Inferior parietal cortex (tissue), 1 donor: Measurements from ENCODE around the gene TLK1.
A peak's percentile ranks its signal among the peaks of the same experiment; 100 is the strongest.

ENCODE experiments used
- DNase-seq: peaks from one replicate; pipeline ENCODE4 v3.0.0-alpha.2; 2016; ENCODE audit errors: extremely low spot score

The TLK1 gene

DNA sequence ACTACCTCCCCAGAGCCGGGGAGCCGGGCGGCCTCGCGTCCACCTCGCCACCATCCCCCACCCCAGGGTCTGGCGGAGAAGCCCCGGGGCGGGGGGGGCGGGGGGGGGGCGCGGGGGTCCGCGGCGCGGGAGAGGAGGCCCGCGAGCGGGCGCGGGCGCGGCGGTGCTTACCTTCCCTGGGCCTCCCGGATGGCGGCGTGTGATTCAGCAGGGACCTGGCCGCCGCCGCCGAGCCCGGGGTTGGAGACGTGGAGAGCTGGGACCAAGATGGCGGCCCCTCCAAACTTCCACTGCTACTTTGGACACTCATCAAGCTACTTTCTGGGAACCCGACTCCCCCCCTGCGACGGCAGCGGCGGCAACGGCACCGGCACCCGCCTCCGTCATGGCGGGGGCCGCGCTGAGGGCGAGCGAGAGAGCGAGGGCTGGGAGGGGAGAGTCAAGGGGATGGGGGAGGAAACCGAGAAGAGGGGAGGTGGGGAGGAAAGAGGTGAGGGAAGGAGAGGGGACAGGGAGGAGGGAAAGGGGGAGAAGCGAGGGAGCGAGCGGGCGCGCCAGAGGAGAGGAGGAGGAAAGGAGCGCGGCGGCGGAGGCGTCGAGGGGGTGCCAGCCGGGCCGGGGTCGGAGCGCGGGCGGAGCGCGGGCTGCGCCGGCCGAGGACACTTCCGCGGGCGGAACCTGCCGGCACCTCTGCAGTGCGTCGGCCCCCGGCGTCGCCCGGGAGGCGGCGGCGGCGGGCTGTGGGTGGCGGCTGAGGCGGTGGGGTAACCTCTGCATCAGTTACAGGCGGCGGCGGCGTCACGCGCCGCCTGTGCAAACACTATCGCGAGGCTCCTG, at the start of gene TLK1:
Gene TLK1, minus strand, starts transcription at position 775 of the 837 bp plus-strand sequence. Its CDS starts 465 bp downstream, at position 310.
- DNase-seq: peak; percentile 39

DNA sequence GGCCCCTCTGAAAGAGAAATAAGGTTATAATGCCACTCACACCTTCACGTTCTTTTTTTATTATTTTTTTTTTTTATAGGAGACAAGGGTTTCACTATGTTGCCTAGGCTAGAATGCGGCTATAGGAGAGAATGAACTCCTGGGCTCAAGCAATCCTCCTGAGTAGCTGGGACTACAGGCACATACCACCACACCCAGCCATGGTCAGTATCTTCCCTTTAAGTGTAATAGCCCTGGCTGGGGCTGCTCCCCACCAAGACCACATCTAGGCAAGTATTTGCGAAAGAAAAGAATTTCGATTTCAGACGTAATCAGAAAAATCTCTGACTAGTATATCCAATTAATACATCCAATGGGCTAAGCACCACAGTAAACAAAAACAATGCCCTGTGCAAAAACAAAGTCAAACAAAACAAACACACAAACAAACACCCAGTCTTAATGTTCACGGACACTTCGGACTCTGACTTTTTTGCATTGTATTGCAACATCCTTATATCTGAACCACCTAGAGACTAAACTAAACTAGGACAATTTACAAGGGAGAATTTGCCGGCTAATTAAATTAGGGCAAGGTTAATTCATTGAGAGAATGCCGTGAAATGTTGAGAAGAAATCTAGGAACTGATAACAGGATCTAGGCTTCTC, 49.6 kb upstream of the TLK1 start:
- DNase-seq: no peak

DNA sequence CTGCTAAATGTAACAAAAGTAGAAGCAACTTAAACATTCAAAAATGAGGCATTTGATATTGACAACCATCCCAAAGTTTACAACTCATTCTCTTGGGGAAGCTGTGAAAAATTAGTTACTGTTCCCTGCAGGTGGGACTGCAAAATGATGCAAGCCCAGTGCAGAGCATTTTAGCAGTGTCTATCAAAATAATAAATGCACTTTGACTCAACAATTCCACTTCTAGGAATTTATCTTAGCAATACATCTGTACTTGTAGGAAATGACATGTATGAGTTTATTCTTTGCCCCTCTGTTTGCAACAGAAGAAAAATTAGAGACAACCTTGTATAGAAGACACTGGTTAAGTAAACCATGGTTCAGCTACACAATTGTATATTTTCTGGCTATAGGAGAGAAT, 48.0 kb upstream of the TLK1 start:
- no peak for DNase-seq

DNA sequence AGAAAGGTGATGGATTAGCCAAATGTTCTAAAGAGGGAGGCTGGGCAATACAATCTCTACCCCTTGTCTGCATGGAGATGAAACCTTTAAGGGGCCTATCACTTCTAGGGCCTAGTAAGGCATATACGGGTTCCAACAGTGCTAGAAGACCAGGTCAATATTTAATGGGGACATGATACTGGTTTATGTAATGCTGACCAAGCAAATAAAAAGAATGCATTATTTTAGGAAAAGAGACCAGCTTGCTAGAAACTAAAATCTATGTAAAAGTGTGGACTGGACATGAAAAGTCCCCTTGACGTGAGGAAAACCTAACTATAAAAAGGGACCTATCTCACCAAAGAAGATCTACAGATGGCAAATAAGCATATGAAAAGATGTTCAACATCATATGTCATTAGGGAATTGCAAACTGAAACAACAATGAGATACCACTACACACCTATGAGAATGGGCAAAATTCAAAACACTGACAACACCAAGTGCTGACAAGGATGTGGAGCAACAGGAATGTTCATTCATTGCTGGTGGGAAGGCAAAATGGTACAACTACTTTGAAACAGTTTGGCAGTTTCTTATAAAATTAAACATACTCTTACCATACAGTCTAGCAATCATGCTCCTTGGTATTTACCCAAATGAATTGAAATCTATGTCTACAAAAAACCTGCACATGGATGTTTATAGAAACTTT, 45.9 kb upstream of the TLK1 start:
- no peak for DNase-seq

DNA sequence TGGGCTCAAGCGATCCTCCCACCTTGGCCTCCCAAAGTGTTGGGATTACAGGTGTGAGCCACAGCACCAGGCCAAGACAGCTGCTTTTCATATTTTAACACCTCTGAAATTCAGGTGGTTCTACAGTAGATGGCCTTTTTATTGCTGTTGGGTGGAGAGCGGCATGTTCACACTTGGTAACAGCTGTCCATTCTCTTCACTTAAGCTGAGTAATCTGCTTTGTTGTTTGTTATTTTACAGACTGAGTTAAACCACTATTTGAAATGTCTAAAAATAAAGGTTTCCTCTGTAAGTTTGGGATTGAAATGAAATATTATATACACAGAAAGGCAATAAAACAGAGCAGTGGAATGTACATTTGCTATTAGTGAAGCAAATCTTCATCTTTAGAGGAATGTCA, 44.9 kb upstream of the TLK1 start:
- no peak for DNase-seq

DNA sequence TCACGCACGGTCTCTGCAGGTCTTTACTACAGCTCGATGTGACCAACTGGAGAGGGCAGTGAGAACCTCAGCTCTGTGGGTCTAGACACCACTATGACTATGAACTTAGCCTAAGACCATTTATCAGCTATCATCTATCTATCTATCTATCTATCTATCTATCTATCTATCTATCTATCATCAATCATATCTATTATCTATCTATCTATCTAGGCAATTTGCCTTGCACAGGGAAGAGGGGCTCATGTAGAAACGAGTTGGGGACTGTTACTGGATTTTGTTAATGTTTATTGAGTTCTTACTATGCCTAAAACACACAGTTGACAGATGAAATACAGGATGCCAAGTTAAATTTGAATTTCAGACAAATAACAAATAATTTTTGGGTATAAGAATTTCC, 41.1 kb upstream of the TLK1 start:
- DNase-seq: no peak

DNA sequence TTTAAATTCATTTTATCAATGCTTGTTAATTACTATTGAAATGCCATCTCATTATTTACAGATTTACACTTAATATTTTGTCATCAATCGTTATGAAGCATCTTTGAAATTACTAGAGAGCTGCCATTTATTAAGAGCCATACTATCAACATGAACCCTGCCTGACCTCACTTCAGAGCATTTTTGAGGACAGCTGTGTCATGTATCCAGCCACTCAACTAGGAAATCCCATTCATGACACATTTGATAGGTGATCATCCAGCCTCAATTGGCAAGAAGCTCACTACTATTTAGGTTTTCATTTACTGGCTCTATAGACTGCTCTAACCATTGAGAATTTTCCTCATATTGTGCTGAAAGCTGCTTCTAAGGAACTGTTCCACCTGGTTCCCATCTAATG, 40.6 kb upstream of the TLK1 start:
- no peak for DNase-seq

DNA sequence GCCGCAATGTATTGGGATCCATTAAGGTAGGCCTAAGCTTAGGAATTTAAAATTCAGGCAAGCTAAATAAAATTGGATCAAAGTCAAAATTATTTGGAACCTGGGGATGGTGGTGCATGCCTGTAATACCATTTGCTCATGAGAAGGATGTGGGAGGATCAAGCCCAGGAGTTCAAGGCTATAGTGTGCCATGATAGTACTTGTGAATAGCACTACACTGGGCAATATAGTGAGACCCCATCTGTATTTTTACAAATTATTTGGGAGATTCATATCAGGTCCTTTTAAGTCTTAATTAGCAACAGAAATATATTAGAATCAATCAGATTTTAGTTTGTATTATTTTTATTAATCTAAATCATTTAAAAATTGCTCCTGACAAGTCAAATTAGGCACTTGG, 39.8 kb upstream of the TLK1 start:
- DNase-seq: no peak

DNA sequence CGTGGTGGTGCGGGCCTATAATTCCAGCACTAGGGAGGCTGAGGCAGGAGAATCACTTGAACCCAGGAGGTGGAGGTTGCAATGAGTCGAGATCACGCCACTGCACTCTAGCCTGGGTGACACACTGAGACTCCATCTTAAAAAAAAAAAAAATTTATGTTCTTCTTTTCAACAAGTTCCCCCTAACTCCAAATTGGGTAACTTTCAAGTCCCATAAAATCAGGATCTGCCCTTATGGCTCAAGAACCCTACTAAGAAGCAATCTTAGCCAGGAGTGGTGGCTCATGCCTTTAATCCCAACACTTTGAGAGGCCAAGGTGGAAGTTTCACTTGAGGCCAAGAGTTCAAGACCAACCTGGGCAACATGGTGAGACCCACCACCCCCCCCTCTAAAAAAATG, 30.3 kb upstream of the TLK1 start:
- DNase-seq: no peak

DNA sequence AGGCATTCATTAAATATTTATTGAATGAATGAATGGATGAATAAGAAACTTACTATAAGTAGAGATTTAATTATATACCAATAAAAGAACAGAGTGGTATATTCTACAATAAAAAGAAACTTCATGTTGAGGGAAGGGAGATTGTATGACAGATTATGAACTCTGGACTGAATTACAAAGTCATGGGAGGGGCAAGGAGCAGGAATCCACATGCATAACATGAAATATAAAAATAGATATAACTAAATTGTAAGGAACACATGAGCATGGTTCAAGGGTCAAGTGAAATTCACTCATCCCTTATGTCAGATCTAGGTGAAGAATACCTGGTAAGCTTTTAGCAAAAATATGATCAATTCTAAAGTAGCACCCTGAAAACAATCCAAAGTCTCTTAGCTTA, 27.1 kb upstream of the TLK1 start:
- no peak for DNase-seq

DNA sequence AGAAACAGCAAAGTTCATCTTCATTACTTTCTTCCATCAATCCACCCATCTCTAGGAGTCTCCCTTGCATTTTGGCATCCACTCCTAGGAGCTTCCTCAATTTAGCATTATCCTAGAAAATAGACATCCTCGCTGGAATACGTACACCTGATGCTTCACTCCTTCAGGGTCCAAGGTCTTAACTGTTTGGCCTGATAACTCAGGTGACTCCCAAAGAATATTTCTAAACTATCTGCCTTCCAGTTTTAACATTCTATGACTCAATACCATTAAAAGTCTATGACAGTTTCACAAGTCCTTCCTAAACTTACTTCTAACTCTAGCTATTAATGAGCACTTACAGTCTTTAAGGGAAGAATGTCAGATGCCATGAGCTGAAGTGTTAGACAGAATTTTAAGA, 26.5 kb upstream of the TLK1 start:
- DNase-seq: no peak

DNA sequence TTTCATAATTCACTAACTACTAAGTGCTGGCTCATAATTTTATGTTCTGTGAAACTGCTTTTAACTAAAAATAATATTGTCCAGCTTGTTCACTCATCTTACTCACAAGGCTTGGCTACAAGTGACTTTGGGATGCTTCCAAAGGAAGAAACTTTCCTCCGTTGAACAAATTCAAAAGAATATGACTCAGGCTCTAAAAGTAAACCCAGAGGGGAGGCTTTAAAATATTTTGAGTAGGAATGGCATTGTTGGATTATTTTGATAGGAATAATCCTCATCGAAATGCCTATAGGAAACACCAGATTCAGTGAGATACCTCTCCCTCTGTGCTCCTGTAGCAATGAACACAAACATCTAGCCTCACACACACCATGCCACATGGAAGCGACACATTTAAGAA, 25.2 kb upstream of the TLK1 start:
- DNase-seq: peak; percentile 50

DNA sequence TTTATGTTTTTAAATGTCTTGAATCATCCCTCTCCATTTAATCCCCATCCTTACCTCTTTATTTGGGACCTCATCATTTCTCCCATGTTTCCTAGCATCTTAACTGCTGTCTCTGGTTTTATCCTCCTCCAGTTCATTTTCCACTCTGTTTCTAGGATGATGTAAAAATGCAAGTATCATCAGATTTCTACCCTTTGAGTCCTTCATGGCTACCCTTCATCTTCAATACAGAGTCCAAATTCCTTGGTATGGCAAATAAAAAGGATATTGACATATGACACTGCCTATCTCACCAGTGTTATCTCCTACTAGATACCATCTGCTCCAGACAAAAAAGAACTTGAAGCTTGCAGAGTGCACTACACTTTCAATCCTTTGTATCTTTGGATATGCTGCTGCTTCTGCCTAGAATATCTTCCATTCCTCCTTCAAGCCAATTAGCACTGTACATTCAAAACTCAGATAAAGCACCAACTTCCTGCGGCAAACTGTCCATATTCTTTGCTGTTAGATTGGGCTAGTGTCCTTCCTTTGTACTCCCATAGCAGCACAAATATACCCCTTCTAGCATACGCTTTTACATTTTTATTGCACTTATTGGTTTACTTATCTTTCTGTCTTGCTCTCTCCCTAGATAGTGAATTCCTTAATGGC, 24.6 kb upstream of the TLK1 start:
- peak; percentile 15 for DNase-seq

DNA sequence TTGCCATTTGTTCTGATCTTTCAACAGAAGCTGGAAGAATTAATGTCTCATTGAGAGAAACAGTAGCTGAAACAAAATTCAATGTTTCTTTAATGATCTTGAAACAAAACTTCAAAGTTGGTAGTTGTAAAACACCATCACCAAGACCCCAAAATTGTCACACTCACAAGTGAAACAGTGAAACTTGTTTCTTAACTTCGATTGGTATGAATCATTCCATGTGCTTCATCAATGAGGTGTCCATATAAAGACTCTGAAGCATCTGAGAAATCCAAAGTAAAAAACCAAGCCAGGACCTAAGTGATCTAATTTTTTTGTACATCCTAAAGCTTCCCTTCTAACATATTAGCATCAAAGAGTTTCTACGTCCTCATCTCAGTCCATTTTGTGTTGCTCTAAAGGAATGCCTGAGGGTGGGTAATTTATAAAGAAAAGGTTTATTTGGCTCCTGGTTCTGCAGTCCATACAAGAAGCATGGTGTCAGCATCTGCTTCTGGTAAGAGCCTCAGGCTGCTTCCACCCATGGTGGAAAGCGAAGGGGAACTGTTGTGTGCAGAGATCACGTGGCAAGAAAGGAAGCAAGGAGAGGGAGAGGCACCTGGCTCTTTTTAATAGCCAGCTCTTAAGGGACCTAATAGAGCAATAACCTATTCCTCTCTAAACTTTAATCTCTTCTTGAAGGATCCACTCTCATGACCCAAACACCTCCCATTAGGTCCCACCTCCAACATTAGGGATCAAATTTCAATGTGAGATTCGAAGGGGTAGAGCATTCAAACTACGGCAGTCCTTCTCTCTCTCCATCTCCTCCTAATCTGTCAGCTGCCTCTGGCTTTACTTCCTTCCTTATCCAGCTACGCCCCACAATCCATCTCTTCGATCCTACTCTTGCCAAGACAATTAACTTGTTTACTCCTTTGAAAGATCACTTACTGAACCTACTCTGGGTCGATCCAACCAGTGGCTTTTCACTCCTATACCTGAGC, 20.7 kb upstream of the TLK1 start:
- no peak for DNase-seq

DNA sequence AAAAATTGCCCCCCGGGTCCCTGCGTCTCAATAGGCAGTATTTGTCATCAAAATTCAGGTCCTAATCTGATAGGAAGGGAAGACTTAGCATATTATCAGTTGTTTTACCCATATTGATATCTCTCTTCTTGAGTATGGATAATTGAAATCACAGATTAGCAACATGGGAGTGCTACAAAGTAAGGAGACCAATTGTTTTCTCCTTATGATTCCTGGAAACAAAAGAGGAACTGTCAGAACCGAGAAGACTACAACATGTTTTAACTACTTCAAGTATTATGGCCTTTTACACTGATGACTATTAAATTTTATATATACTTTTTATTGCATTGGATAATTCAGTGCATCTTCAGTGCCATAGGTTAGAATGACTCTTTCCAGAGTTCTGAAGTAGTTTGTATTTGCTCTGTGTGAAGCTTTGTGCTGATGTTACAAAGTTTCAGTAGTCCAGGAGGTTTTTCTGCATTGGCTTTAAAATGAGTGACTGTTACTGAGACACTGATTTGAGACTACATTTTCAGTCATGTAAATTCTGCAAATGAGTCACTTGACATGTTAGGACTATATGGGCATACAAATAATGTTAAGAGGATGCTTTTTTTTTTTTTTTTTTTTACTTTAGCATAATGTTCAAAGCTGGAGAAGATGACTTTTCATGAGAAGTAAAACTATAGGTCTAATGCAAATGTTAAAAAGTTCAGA, 19.7 kb upstream of the TLK1 start:
- no peak for DNase-seq

DNA sequence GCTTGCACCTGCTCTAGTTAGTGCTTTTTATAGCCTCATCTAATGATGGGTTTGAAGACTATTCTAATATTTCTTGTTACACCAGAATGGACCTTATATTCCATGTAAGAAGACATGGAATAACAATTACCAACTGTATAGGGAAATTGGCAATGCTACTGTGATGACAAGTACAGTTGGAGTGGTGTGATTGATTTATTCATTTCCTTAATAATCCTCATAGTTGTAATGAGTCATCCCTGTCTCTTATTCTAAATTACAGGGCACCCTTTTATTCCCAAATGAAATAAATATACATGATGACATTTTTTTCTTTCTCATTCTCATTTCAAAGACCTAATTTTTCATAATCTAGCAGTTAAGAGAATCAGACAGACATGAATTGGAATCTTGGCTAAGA, 18.3 kb upstream of the TLK1 start:
- no peak for DNase-seq

DNA sequence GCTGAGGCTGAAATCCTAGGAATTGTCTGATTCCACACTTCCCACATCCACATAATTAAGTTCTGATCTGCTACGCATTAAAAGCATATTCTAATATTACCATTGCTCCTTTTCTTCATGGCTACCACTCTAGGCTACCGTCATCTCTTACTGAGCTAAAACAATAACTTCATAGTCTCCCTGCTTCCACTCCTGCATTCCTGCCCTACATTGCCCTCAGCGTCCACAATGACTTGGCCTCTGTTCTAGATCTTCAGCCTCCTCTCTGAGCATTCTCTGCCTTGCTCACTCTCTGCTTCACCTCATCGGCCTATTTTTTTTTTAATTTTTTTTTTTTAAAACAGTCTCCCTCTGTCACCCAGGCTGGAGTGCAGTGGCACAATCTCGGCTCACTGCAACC, 15.8 kb upstream of the TLK1 start:
- no peak for DNase-seq

DNA sequence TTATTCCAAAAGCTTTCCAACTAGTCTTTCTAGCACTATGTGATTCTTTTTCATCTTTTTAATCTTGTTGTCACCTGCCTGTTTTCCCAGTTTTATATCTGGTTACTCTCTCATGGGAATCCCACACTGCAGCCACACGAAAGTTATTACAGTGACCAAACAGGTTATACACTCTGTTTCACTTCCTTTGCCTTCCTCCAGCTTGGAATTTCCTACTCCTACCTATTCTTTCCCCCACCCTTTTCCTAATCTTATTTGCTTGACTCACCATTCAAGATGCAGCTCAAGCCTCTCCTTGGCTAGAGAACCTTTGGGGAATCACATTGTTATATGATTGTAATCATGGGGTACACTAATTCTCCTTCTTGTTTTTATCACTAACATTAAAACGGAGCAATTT, 13.4 kb upstream of the TLK1 start:
- DNase-seq: no peak

DNA sequence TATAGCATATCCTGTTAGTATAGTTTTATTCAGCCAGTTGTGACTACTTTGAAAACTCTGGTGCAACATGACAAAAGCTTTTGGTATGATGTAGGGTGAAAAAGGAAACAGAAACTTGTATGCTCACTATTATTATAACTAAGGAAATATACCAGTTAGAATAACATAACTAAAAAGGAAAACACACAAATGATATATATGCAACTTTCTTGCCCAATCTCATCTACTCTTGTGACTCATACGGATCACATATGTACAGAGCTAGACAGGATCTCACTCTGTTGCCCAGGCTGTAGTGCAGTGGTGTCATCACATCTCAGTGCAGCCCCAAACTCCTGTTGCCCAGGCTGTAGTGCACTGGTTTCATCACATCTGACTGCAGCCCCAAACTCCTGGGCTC, 12.4 kb upstream of the TLK1 start:
- no peak for DNase-seq

DNA sequence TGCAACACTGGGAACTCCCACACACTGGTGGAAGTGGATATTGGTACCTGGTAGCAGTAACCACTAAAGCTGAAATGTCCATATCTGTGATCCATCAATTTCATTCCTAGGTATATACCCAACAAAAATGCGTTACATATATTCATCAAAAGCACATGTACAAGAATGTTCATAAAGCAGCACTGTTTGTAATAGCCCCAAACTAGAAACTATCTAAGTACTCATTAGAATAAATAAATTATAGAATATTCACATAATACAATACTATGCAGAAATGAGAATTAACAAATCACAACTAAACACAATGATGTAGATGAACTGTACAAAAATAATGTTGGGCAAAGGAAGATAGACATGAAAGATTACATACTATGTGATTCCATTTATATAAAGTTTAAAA, 11.1 kb upstream of the TLK1 start:
- DNase-seq: no peak

DNA sequence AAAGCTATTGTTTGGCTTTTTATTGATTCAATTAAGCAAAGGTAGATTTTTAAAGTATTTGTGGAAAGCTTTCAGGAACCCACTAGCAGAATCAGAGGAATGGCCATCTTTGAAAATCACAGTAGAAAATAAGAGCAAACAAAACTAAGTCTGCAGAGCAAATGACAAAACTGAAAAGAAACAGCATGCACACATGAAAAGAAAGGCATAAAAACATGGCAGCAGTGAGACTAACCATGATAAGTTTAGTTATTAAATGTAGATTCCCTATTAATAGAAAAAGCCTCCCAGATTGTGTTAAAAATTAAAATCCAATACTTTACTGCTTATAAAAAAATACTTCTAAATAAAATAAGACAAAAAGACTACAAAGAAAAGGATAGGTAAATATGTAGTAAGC, 9.1 kb upstream of the TLK1 start:
- no peak for DNase-seq
